Activated CD8-positive, alpha-beta memory T cell treated with anti-CD3 and anti-CD28 coated beads for 1 hour (primary cell): ENCODE results near the gene HLA-DRB1.
"Not testable (repeated sequence)": the region's sequence is repeated elsewhere in the genome, so short reads cannot be mapped to it uniquely, and the experiment has no call there.

ENCODE experiments used
- DNase-seq, 2 donors: peaks; one replicate each; pipeline ENCODE4 v3.0.0-alpha.2; 2020; ENCODE audit warnings: low read depth in 1 of 2; ENCODE audit errors: extremely low read depth in 1 of 2

Gene HLA-DRB1

GRCh38 chr6:32609731-32610640 lies 20.3 kb upstream of the HLA-DRB1 start:
- peak in 1 of 2 donors; percentile 40 for DNase-seq

GRCh38 chr6:32609391-32609730 lies 19.7 kb upstream of the HLA-DRB1 start:
- no peak for DNase-seq

- no peak for DNase-seq
Measured at GRCh38 chr6:32608362-32608761, 18.7 kb upstream of the HLA-DRB1 start.

GRCh38 chr6:32607988-32608298 lies 18.3 kb upstream of the HLA-DRB1 start:
- no peak for DNase-seq

GRCh38 chr6:32607263-32607987 lies 17.8 kb upstream of the HLA-DRB1 start:
- DNase-seq = no peak

GRCh38 chr6:32604434-32604877 lies 14.8 kb upstream of the HLA-DRB1 start:
- DNase-seq = no peak

GRCh38 chr6:32603888-32604287 lies 14.2 kb upstream of the HLA-DRB1 start:
- no peak for DNase-seq

- DNase-seq = no peak
Measured at GRCh38 chr6:32603222-32603621, 13.6 kb upstream of the HLA-DRB1 start.

GRCh38 chr6:32602383-32602782 lies 12.7 kb upstream of the HLA-DRB1 start:
- no peak for DNase-seq

- DNase-seq = no peak
Measured at GRCh38 chr6:32597024-32597423, 7.4 kb upstream of the HLA-DRB1 start.

GRCh38 chr6:32590713-32591112 lies 1.1 kb upstream of the HLA-DRB1 start:
- DNase-seq = not testable (repeated sequence)

- no peak for DNase-seq
Measured at GRCh38 chr6:32588156-32588555, 1.5 kb downstream of the HLA-DRB1 start.

GRCh38 chr6:32583527-32583898 lies 6.1 kb downstream of the HLA-DRB1 start:
- DNase-seq = no peak

GRCh38 chr6:32581315-32582095 lies 8.1 kb downstream of the HLA-DRB1 start:
- no peak for DNase-seq

- DNase-seq = no peak
Measured at GRCh38 chr6:32580593-32580992, 9.1 kb downstream of the HLA-DRB1 start.

- no peak for DNase-seq
Measured at GRCh38 chr6:32578962-32579361, 10.7 kb downstream of the HLA-DRB1 start.

GRCh38 chr6:32577493-32577892 lies 12.2 kb downstream of the HLA-DRB1 start:
- not testable (repeated sequence) for DNase-seq

GRCh38 chr6:32576250-32576649 lies 13.4 kb downstream of the HLA-DRB1 start:
- DNase-seq = no peak

GRCh38 chr6:32570363-32570905 lies 19.2 kb downstream of the HLA-DRB1 start:
- DNase-seq = no peak

- DNase-seq = no peak
Measured at GRCh38 chr6:32568561-32568960, 21.1 kb downstream of the HLA-DRB1 start.

GRCh38 chr6:32566957-32567356 lies 22.7 kb downstream of the HLA-DRB1 start:
- no peak for DNase-seq
